ENCODE measurements around the gene PPM1A. TPM values are rescaled to one million over a fixed set of nuclear protein-coding genes. Genes with fewer than 3 reads are reported as not detected.

The PPM1A gene
- total and polyA plus RNA-seq, 2 donors = 23.9 to 75.9 TPM

- no peak for DNase-seq (ENCODE audit: extremely low spot score)
- H3K4me3 ChIP-seq (ENCODE audit: low read depth, low read length) = no peak overlapping the region
- WGBS = 93% methylated on average over 1 of the region's 1 CpG
- H3K4me1 ChIP-seq (ENCODE audit: insufficient read depth) = no peaks in the 10 kb centered on the region
- H3K27ac ChIP-seq (ENCODE audit: low read depth) = no peak overlapping the region
- H3K36me3 ChIP-seq (ENCODE audit: insufficient read depth) = no peaks in the 10 kb centered on the region
Observed at GRCh38 chr14:60265163-60265562, 16.1 kb downstream of the PPM1A start.

DNA sequence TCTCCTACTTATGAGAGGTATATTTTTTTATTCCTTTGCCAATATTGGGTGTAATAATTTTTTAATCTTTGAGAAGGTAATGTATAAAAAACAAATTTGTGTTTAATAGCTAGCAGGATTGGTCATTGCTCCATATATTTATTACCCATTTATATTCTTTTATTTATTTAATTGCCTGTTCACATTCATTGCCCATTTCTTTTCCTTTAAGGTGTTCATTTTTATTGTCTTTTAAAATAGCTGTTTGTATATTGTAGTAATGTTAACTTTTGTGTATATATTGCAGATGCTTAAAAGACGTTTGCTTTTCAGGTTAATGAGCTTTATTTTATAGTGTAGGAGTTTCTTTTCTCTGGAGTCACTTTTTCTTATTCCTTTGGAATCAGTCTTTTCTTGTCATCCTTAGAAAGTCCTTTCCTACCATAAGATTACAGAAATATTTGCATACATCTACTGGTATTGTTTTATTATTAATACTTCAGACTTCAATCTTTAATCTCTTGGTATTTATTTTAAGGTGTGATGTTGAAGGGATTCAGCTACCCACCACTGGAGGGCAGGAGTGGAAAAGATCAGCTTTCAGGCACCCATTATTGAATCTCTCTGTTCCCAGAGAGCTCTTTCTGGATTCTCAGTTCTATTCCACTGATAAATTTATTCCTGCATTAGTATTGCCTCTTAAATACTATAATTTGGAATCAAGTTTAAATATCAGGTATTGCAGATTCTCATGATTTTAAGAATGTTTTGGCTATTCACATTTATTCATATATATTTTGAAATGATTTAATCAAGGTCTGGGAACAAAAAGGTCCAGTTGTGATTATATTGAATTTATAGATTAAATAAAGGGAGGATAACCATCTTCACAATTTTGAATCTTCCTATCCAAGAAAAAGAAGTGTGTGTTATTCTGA is 17.3 kb downstream of the PPM1A start:
- 86% methylated on average over 1 of the region's 1 CpG for WGBS
- DNase-seq (ENCODE audit: extremely low spot score) = no peak
- H3K27ac ChIP-seq (ENCODE audit: low read depth) = no peak overlapping the region
- no peak overlapping the region for H3K4me3 ChIP-seq (ENCODE audit: low read depth, low read length)
- H3K36me3 ChIP-seq (ENCODE audit: insufficient read depth) = no peaks in the 10 kb centered on the region
- H3K4me1 ChIP-seq (ENCODE audit: insufficient read depth) = no peaks in the 10 kb centered on the region

- WGBS = 98% methylated on average over 2 of the region's 2 CpGs
- DNase-seq (ENCODE audit: extremely low spot score) = no peak
- H3K27ac ChIP-seq (ENCODE audit: low read depth) = no peak overlapping the region
- no peaks in the 10 kb centered on the region for H3K36me3 ChIP-seq (ENCODE audit: insufficient read depth)
- no peaks in the 10 kb centered on the region for H3K4me1 ChIP-seq (ENCODE audit: insufficient read depth)
- H3K4me3 ChIP-seq (ENCODE audit: low read depth, low read length) = no peak overlapping the region
Observed at GRCh38 chr14:60272177-60272576, 23.2 kb downstream of the PPM1A start.

- Histone ChIP-seq H3K27ac (ENCODE audit: low read depth) (no peak overlapping the region), H3K4me3 (ENCODE audit: low read depth, low read length) (no peak overlapping the region), H3K4me1 (ENCODE audit: insufficient read depth) (peaks cover 2% of the 10 kb centered on the region), H3K36me3 (ENCODE audit: insufficient read depth) (no peaks in the 10 kb centered on the region)
- no peak for DNase-seq (ENCODE audit: extremely low spot score)
- 89% methylated on average over 2 of the region's 2 CpGs for WGBS
Observed at GRCh38 chr14:60273956-60274355, 24.9 kb downstream of the PPM1A start.

- peak overlapping the region; percentile 23 for H3K27ac ChIP-seq (ENCODE audit: low read depth)
- no peaks in the 10 kb centered on the region for H3K36me3 ChIP-seq (ENCODE audit: insufficient read depth)
- no peak overlapping the region for H3K4me3 ChIP-seq (ENCODE audit: low read depth, low read length)
- H3K4me1 ChIP-seq (ENCODE audit: insufficient read depth) = peaks cover 2% of the 10 kb centered on the region
- DNase-seq (ENCODE audit: extremely low spot score) = no peak
Observed at GRCh38 chr14:60274448-60274847, 25.4 kb downstream of the PPM1A start.

DNA sequence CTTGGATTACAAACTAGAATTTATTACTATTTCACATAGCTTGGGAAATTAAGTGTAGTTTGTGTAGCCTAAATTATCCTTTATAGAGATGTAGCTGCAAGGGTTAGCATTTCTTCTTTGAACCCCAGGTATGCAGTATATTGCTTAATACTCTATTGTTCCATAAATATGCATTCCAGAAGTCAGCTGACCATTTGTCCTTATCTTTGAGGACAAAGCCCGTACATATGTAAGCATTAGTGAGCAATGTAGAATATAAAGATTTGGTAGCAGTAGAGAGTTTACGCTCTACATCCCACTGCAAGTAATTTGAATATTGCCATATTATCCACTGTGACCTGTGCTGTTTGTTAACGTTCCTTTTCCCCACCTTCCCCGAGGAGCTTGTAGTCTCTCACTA is 26.9 kb downstream of the PPM1A start:
- Histone ChIP-seq H3K36me3 (ENCODE audit: insufficient read depth) (no peaks in the 10 kb centered on the region), H3K4me3 (ENCODE audit: low read depth, low read length) (no peak overlapping the region), H3K27ac (ENCODE audit: low read depth) (no peak overlapping the region), H3K4me1 (ENCODE audit: insufficient read depth) (peaks cover 2% of the 10 kb centered on the region)
- no peak for DNase-seq (ENCODE audit: extremely low spot score)
- WGBS = 56% methylated on average over 4 of the region's 4 CpGs

- H3K27ac ChIP-seq (ENCODE audit: low read depth) = no peak overlapping the region
- 66% methylated on average over 2 of the region's 2 CpGs for WGBS
- DNase-seq (ENCODE audit: extremely low spot score) = no peak
- H3K36me3 ChIP-seq (ENCODE audit: insufficient read depth) = no peaks in the 10 kb centered on the region
- H3K4me1 ChIP-seq (ENCODE audit: insufficient read depth) = peaks cover 2% of the 10 kb centered on the region
- H3K4me3 ChIP-seq (ENCODE audit: low read depth, low read length) = no peak overlapping the region
Observed at GRCh38 chr14:60276347-60276746, 27.3 kb downstream of the PPM1A start.

DNA sequence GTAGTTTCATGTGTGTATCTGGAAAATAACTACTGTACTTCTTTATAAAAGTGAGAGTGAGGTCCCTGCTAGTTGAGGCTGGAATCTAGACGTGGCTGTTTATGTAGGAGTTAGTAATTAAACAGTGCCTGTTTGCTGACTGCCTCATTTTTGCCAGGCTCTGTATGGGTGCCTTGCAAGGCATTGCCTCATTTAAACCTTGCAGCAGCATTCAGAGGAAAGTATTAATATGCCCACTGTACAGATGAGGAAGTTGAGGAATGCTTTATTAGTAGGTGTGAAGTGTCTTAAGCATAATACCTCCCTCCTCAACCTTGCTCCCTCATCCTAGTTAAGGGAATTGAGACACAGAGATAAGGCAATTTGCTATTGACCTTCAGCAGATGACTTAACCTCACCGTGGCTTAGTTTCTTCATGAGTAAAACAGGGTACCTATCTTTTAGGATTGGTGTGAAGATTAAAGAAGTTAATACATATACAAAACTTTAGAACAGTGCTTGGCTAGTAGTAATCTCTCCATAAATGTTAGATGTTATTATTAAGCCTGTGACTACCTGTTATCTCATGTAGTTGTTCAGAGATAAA is 28.7 kb downstream of the PPM1A start:
- H3K36me3 ChIP-seq (ENCODE audit: insufficient read depth) = no peaks in the 10 kb centered on the region
- H3K27ac ChIP-seq (ENCODE audit: low read depth) = no peak overlapping the region
- DNase-seq (ENCODE audit: extremely low spot score) = no peak
- H3K4me1 ChIP-seq (ENCODE audit: insufficient read depth) = peaks cover 2% of the 10 kb centered on the region
- WGBS = 51% methylated on average over 2 of the region's 2 CpGs
- no peak overlapping the region for H3K4me3 ChIP-seq (ENCODE audit: low read depth, low read length)

DNA sequence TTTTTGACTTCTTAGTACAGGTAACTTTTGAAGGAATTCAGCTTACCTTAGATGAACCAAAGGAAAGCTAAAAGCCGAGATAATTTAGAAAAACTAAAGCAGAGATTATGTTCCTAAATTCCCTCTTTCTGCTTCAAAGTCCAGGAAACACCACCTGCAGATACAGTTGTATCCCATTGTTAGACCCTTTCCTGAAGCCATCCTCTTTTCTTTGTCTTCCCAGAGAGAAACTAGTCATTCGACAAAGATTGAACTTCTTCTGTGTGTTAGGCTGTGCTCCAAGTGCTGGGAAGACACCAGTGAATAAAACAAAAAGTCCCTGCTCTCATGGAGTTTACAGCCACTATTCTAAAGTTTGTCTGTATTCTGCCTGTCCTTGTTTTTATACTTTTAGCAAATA is 29.3 kb downstream of the PPM1A start:
- DNase-seq (ENCODE audit: extremely low spot score) = no peak
- Histone ChIP-seq H3K4me1 (ENCODE audit: insufficient read depth) (peaks cover 2% of the 10 kb centered on the region), H3K36me3 (ENCODE audit: insufficient read depth) (no peaks in the 10 kb centered on the region), H3K4me3 (ENCODE audit: low read depth, low read length) (no peak overlapping the region), H3K27ac (ENCODE audit: low read depth) (no peak overlapping the region)
- 60% methylated on average over 2 of the region's 2 CpGs for WGBS

DNA sequence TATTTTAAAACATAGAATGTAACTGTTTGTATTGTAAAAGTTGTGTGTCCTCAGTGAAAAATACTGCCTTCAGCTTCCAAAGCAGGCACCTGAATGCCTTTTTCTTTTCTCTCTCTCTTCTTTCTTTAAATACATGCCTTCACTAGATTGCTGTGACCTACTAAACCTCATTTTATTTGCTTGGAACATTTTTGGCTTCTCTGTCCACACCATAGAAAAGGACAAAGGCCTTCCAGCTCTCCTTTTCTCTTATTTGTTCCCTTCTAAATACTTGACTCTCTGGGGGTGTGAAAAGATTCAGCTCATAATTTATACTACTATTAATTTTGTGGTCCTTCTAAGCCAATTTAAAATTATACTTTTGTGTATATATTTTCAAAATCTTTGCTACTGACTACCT is 38.4 kb downstream of the PPM1A start:
- Histone ChIP-seq H3K4me1 (ENCODE audit: insufficient read depth) (no peaks in the 10 kb centered on the region), H3K4me3 (ENCODE audit: low read depth, low read length) (no peak overlapping the region), H3K27ac (ENCODE audit: low read depth) (no peak overlapping the region), H3K36me3 (ENCODE audit: insufficient read depth) (peaks cover 2% of the 10 kb centered on the region)
- DNase-seq (ENCODE audit: extremely low spot score) = no peak

DNA sequence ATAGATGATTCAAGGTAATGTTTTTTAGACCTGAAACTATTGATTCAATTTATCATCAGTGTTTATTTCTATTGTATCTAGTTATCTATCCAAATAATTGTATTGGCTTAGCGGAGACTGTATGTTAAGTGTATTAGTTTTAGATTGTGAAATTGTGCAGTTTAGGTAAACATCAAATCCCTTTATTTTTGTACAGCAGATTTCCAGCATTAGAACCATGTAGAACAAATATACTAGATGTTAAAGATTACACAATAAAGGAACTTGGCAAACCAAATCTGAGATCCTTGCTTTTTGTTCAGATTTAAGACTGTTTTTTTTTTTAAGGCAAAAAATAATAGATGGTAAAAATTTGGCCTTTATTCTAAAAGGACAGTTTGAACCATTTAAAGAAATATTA is 39.3 kb downstream of the PPM1A start:
- peaks cover 4% of the 10 kb centered on the region for H3K36me3 ChIP-seq (ENCODE audit: insufficient read depth)
- 93% methylated on average over 1 of the region's 1 CpG for WGBS

GRCh38 chr14:60294411-60295069 is 45.5 kb downstream of the PPM1A start:
- WGBS = 91% methylated on average over 3 of the region's 3 CpGs
- H3K4me3 ChIP-seq (ENCODE audit: low read depth, low read length) = no peak overlapping the region
- no peak for DNase-seq (ENCODE audit: extremely low spot score)
- H3K4me1 ChIP-seq (ENCODE audit: insufficient read depth) = no peaks in the 10 kb centered on the region
- H3K27ac ChIP-seq (ENCODE audit: low read depth) = no peak overlapping the region
- H3K36me3 ChIP-seq (ENCODE audit: insufficient read depth) = peaks cover 3% of the 10 kb centered on the region

More for the DNA sequence above, 39.3 kb downstream of the PPM1A start:
- no peak for DNase-seq (ENCODE audit: extremely low spot score)
- Histone ChIP-seq H3K4me1 (ENCODE audit: insufficient read depth) (no peaks in the 10 kb centered on the region), H3K27ac (ENCODE audit: low read depth) (no peak overlapping the region), H3K4me3 (ENCODE audit: low read depth, low read length) (no peak overlapping the region)

- no peak overlapping the region for H3K27ac ChIP-seq (ENCODE audit: low read depth)
Observed at GRCh38 chr14:60300019-60300418, 51.0 kb downstream of the PPM1A start.

GRCh38 chr14:60301685-60302084 is 52.7 kb downstream of the PPM1A start:
- 81% methylated on average over 5 of the region's 5 CpGs for WGBS
- H3K27ac ChIP-seq (ENCODE audit: low read depth) = no peak overlapping the region
- no peak overlapping the region for H3K4me3 ChIP-seq (ENCODE audit: low read depth, low read length)
- DNase-seq (ENCODE audit: extremely low spot score) = no peak
- no peaks in the 10 kb centered on the region for H3K36me3 ChIP-seq (ENCODE audit: insufficient read depth)
- no peaks in the 10 kb centered on the region for H3K4me1 ChIP-seq (ENCODE audit: insufficient read depth)

More at GRCh38 chr14:60300019-60300418, 51.0 kb downstream of the PPM1A start:
- Histone ChIP-seq H3K4me3 (ENCODE audit: low read depth, low read length) (no peak overlapping the region), H3K4me1 (ENCODE audit: insufficient read depth) (no peaks in the 10 kb centered on the region), H3K36me3 (ENCODE audit: insufficient read depth) (no peaks in the 10 kb centered on the region)
- no peak for DNase-seq (ENCODE audit: extremely low spot score)

All from urinary bladder (tissue), 4 donors.